DND-41 (cell line): ENCODE data around the gene C1QTNF3.

Experiments
- ATAC-seq: fragments of 200-7000 bp; cut with Tn5 transposase; 3 replicates; pipeline ENCODE4 v1.9.1; 2021; ENCODE audit warnings: low read depth; ENCODE audit not compliant: insufficient read depth
- DNase-seq: peaks from one replicate; pipeline ENCODE4 v3.0.0-alpha.2; 2020
- H2AFZ ChIP-seq: 2 replicates; pipeline ENCODE4 v1.6.0; 2012; ENCODE audit warnings: low read depth, low read length
- H3K27ac ChIP-seq: 2 replicates; pipeline ENCODE4 v1.5.1; 2012; ENCODE audit warnings: low read length, inconsistent platforms
- H3K27me3 ChIP-seq: fragments of 200-600 bp; sonication (generic); 2 replicates; pipeline ENCODE4 v1.6.0; 2012; ENCODE audit warnings: low read length, mild to moderate bottlenecking, inconsistent platforms; ENCODE audit not compliant: insufficient read depth, poor library complexity
- H3K36me3 ChIP-seq: 2 replicates; pipeline ENCODE4 v1.5.1; 2012; ENCODE audit warnings: low read length, inconsistent platforms; ENCODE audit not compliant: insufficient read depth
- H3K4me1 ChIP-seq: 2 replicates; pipeline ENCODE4 v1.5.1; 2012; ENCODE audit warnings: mild to moderate bottlenecking, low read length; ENCODE audit not compliant: insufficient read depth
- H3K4me2 ChIP-seq: 2 replicates; pipeline ENCODE4 v1.6.0; 2012; ENCODE audit warnings: mild to moderate bottlenecking, moderate library complexity, low read length, inconsistent platforms; ENCODE audit not compliant: insufficient read depth
- H3K4me3 ChIP-seq, 2 experiments: fragments of 200-600 bp in 1 of 2; shearing (Covaris generic) in 1 of 2; 2 replicates each; pipeline ENCODE4 v1.5.1; 2012 to 2016; ENCODE audit warnings: inconsistent platforms in 2 of 2, low read length in 2 of 2, mild to moderate bottlenecking in 2 of 2, low read depth in 1 of 2, moderate library complexity in 1 of 2
- H3K79me2 ChIP-seq: 2 replicates; pipeline ENCODE4 v1.6.0; 2012; ENCODE audit warnings: low read length, inconsistent platforms; ENCODE audit not compliant: insufficient read depth
- H3K9ac ChIP-seq: 2 replicates; pipeline ENCODE4 v1.6.0; 2012; ENCODE audit warnings: low read depth, mild to moderate bottlenecking, inconsistent platforms, low read length, moderate library complexity
- H3K9me3 ChIP-seq: 2 replicates; pipeline ENCODE4 v1.5.1; 2012; ENCODE audit warnings: low read length, moderate library complexity, mild to moderate bottlenecking, inconsistent platforms; ENCODE audit not compliant: insufficient read depth, severe bottlenecking
- H4K20me1 ChIP-seq: 2 replicates; pipeline ENCODE4 v1.6.0; 2012; ENCODE audit warnings: low read length; ENCODE audit not compliant: insufficient read depth
- EZH2 ChIP-seq: IDR thresholded peaks from 3 replicates; pipeline ENCODE4 v1.6.1; 2012; ENCODE audit warnings: borderline replicate concordance, low read depth, mild to moderate bottlenecking, moderate library complexity, low read length, inconsistent platforms; ENCODE audit not compliant: severe bottlenecking
- TF ChIP-seq, protein P1 (sequence below): IDR thresholded peaks from 2 replicates; pipeline ENCODE4 v1.5.1; 2012; ENCODE audit warnings: borderline replicate concordance, low read length, moderate library complexity, mild to moderate bottlenecking; ENCODE audit not compliant: poor library complexity, severe bottlenecking; ENCODE audit errors: extremely low read depth

Gene C1QTNF3

DNA sequence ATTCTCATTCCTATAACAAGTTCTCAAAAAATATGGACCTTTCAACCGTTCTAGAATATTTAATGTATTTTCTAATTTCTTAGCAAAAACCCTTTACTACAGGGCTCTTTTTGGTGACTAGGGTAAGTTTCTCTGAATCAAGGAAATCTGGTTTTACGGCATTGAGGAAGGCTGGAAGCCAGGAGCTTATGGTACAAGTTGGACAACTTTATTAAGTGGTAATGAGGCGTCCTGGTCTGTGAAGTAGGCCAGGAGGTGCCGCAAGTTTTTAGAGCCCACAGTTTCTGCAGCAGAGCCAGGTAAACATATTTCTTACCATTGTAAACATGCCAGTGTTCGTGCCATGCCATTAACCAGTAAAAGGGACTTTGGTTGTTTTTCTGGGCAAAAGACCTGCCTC, 14.6 kb upstream of the C1QTNF3 start:
- H3K79me2 ChIP-seq, result no peaks in the 10 kb centered on the region
- TF ChIP-seq, protein P1, sequence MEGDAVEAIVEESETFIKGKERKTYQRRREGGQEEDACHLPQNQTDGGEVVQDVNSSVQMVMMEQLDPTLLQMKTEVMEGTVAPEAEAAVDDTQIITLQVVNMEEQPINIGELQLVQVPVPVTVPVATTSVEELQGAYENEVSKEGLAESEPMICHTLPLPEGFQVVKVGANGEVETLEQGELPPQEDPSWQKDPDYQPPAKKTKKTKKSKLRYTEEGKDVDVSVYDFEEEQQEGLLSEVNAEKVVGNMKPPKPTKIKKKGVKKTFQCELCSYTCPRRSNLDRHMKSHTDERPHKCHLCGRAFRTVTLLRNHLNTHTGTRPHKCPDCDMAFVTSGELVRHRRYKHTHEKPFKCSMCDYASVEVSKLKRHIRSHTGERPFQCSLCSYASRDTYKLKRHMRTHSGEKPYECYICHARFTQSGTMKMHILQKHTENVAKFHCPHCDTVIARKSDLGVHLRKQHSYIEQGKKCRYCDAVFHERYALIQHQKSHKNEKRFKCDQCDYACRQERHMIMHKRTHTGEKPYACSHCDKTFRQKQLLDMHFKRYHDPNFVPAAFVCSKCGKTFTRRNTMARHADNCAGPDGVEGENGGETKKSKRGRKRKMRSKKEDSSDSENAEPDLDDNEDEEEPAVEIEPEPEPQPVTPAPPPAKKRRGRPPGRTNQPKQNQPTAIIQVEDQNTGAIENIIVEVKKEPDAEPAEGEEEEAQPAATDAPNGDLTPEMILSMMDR, result no peak
- TF ChIP-seq EZH2, result no peak
- no peak overlapping the region for H3K9ac ChIP-seq
- no peak overlapping the region for H3K27ac ChIP-seq
- H3K4me2 ChIP-seq, result no peak overlapping the region
- no peaks in the 10 kb centered on the region for H4K20me1 ChIP-seq
- ATAC-seq (no peak), DNase-seq (no peak)
- no peak overlapping the region for H2AFZ ChIP-seq
- no peaks in the 10 kb centered on the region for H3K27me3 ChIP-seq
- no peaks in the 10 kb centered on the region for H3K4me1 ChIP-seq
- H3K4me3 ChIP-seq, result no peak overlapping the region
- H3K9me3 ChIP-seq, result peaks cover 4% of the 10 kb centered on the region
- H3K36me3 ChIP-seq, result no peaks in the 10 kb centered on the region

- Histone ChIP-seq H3K9me3 (peaks cover 4% of the 10 kb centered on the region), H3K4me2 (no peak overlapping the region), H3K9ac (no peak overlapping the region), H2AFZ (no peak overlapping the region), H4K20me1 (no peaks in the 10 kb centered on the region), H3K4me1 (no peaks in the 10 kb centered on the region), H3K4me3 (no peak overlapping the region), H3K27me3 (no peaks in the 10 kb centered on the region), H3K36me3 (no peaks in the 10 kb centered on the region), H3K79me2 (no peaks in the 10 kb centered on the region), H3K27ac (no peak overlapping the region)
- TF ChIP-seq, protein P1, result no peak
- ATAC-seq (no peak), DNase-seq (no peak)
Measured at GRCh38 chr5:34057118-34057517, 14.1 kb upstream of the C1QTNF3 start.

DNA sequence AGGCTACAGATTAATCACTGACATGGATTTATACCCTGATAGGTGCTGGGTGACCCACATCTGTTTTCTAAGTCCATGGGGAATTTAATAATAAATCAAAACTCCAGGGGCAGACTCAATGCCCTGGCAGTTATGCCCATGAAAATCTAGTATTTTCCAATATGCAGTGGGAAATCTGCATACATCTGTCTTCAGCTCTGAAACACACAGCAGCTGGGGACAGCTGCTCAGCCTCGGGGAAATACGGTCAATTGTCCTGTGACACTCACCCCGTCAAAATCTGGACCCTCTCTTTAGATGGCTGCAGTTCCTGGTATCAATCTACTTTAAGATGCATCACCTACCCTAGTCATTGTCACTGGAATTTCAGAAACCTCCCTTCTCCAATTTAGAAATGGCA, 12.7 kb upstream of the C1QTNF3 start:
- Histone ChIP-seq H3K27ac (no peak overlapping the region), H3K4me3 (no peak overlapping the region), H2AFZ (no peak overlapping the region), H3K4me1 (no peaks in the 10 kb centered on the region), H3K9me3 (no peaks in the 10 kb centered on the region), H3K9ac (no peak overlapping the region), H3K36me3 (0 out of 2 replicates have a peak, but pooled peaks cover 4% of the 10 kb centered on the region), H4K20me1 (no peaks in the 10 kb centered on the region), H3K79me2 (no peaks in the 10 kb centered on the region), H3K27me3 (no peaks in the 10 kb centered on the region), H3K4me2 (no peak overlapping the region)
- TF ChIP-seq EZH2, result no peak
- TF ChIP-seq, protein P1, result no peak
- ATAC-seq (no peak), DNase-seq (no peak)

DNA sequence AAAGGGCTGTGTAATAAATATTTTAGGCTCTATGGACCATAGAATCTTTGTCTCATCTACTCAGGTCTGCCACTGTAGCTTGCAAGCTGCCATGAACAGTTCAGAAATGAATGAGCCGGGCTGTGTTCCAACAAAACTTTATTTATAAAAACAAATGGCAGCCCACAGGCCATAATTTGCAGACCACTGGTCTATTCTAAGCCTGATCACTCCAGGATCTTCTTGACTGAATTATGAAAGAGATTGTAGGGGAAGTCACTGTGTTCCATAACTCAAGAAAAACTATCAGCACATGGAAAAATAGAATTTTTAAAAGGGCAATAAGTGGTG, 11.4 kb upstream of the C1QTNF3 start:
- ATAC-seq, result no peak
- no peak overlapping the region for H2AFZ ChIP-seq
- no peak overlapping the region for H3K9ac ChIP-seq
- H3K79me2 ChIP-seq, result no peaks in the 10 kb centered on the region
- H3K27ac ChIP-seq, result no peak overlapping the region
- no peak overlapping the region for H3K4me3 ChIP-seq
- H3K27me3 ChIP-seq, result no peaks in the 10 kb centered on the region
- DNase-seq, result no peak
- no peaks in the 10 kb centered on the region for H4K20me1 ChIP-seq
- no peaks in the 10 kb centered on the region for H3K9me3 ChIP-seq
- H3K36me3 ChIP-seq, result 0 out of 2 replicates have a peak, but pooled peaks cover 4% of the 10 kb centered on the region
- H3K4me2 ChIP-seq, result no peak overlapping the region
- TF ChIP-seq, protein P1, result no peak
- TF ChIP-seq EZH2, result no peak
- H3K4me1 ChIP-seq, result no peaks in the 10 kb centered on the region
